Small intestine (tissue), 7 donors: ENCODE data around the gene POLA1. TPM values are rescaled to one million over a fixed set of nuclear protein-coding genes. Genes with fewer than 3 reads are reported as not detected.

Source experiments
- DNase-seq, 2 donors: peaks; one replicate each; pipeline versions ENCODE4 v3.0.0 to v3.0.0-alpha.2; 2013
- FAIRE-seq: peaks from 2 replicates; lab custom pipeline; 2012; peaks lifted over from hg19 to GRCh38; lab: Jason Lieb, UNC
- H3K27ac ChIP-seq, 3 donors: one replicate each; pipeline ENCODE4 v1.5.1; 2013; ENCODE audit warnings: low read length in 2 of 3, mild to moderate bottlenecking in 2 of 3, control low read depth in 1 of 3, inconsistent platforms in 1 of 3, low read depth in 1 of 3, moderate library complexity in 1 of 3
- H3K27me3 ChIP-seq, 3 donors: one replicate each; pipeline ENCODE4 v1.6.1; 2013; ENCODE audit warnings: low read length in 3 of 3, inconsistent platforms in 1 of 3; ENCODE audit not compliant: control insufficient read depth in 3 of 3, insufficient read depth in 3 of 3
- H3K36me3 ChIP-seq, 3 donors: one replicate each; pipeline ENCODE4 v1.6.1; 2013; ENCODE audit warnings: low read length in 3 of 3, inconsistent platforms in 1 of 3, low read depth in 1 of 3, mild to moderate bottlenecking in 1 of 3, moderate library complexity in 1 of 3; ENCODE audit not compliant: control insufficient read depth in 3 of 3, insufficient read depth in 2 of 3
- H3K4me1 ChIP-seq, 3 donors: one replicate each; pipeline ENCODE4 v1.6.1; 2013; ENCODE audit warnings: low read length in 2 of 3, inconsistent platforms in 1 of 3, low read depth in 1 of 3, mild to moderate bottlenecking in 1 of 3, moderate library complexity in 1 of 3; ENCODE audit not compliant: control insufficient read depth in 3 of 3, insufficient read depth in 2 of 3
- H3K4me3 ChIP-seq, 3 donors: one replicate each; pipeline ENCODE4 v1.5.1; 2013; ENCODE audit warnings: low read length in 3 of 3, control low read depth in 1 of 3, inconsistent platforms in 1 of 3, low read depth in 1 of 3, mild to moderate bottlenecking in 1 of 3, moderate library complexity in 1 of 3
- H3K9me3 ChIP-seq, 2 donors: one replicate each; pipeline ENCODE4 v1.6.1; 2013; ENCODE audit warnings: low read depth in 1 of 2, low read length in 1 of 2; ENCODE audit not compliant: control insufficient read depth in 2 of 2, insufficient read depth in 1 of 2
- WGBS, 3 donors: extraction: QIAGEN DNeasy Blood & Tissue Kit; methylation state at CpG; one replicate each; pipeline ENCODE4 v1.1.7; 2013; 5-methylcytosine and 5-hydroxymethylcytosine counted together
- polyA plus RNA-seq, 4 donors: library from polyadenylated mRNA; stranded (reverse) in 3 of 4; unstranded in 1 of 4; fragments of 200-250 nt in 3 of 4; fragments of 120-200 nt in 1 of 4; gene quantifications; one replicate each; pipeline versions ENCODE4 v1.2.1 to v1.2.3, GENCODE V29; 2013
- donor health status: healthy with polysubstance abuse.
- donor health status: control.
- donor health status: control.
- donor health status: Bipolar disorder and iron deficiency.
- donor health status: healthy.

POLA1 gene
- polyA plus RNA-seq, 4 donors, result 2.2 to 10.8 (median 4.7) TPM

DNA sequence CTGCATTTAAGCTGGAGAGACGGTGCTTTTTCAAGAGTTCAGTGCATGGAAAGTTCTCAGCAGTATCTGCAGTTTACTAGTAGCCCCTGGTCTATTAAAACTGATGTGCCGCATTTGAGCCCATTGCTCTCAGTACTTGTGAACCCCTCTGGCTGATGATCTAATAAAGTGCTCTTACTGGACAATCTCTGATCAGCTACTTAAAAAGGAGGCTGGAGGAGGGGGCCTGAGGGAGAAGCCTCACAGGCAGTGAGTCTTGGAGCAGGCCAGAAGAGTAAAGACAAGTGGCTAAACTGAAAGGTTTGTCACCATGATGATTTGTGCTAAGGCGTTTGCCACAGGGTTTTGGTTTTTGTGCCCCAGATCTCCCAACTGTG, 183.6 kb downstream of the POLA1 start:
- WGBS, 3 donors, result 72 to 92% (median 91%) methylated on average over 3 of the region's 3 CpGs
- H3K27ac ChIP-seq, result no peak overlapping the region

GRCh38 chrX:24877854-24878650, 184.3 kb downstream of the POLA1 start:
- Histone ChIP-seq H3K4me3 (no peak overlapping the region), H3K4me1 (no peaks in the 10 kb centered on the region), H3K9me3 (no peaks in the 10 kb centered on the region), H3K27ac (peak overlapping the region in 1 of 3 donors; percentile 32), H3K27me3 (no peaks in the 10 kb centered on the region), H3K36me3 (no peaks in the 10 kb centered on the region)
- FAIRE-seq (no peak), DNase-seq (peak; percentile 9 to 63)
- WGBS, 3 donors, result 26 to 58% (median 40%) methylated on average over 4 of the region's 4 CpGs

More for the DNA sequence above, 183.6 kb downstream of the POLA1 start:
- H3K27me3 ChIP-seq, result no peaks in the 10 kb centered on the region
- H3K9me3 ChIP-seq, result no peaks in the 10 kb centered on the region
- DNase-seq (no peak), FAIRE-seq (no peak)
- no peaks in the 10 kb centered on the region for H3K36me3 ChIP-seq
- no peaks in the 10 kb centered on the region for H3K4me1 ChIP-seq
- no peak overlapping the region for H3K4me3 ChIP-seq

- Histone ChIP-seq H3K4me3 (no peak overlapping the region), H3K4me1 (no peaks in the 10 kb centered on the region), H3K9me3 (no peaks in the 10 kb centered on the region), H3K27ac (no peak overlapping the region), H3K27me3 (no peaks in the 10 kb centered on the region), H3K36me3 (no peaks in the 10 kb centered on the region)
- FAIRE-seq (no peak), DNase-seq (no peak)
- WGBS, 3 donors, result 74 to 94% (median 89%) methylated on average over 2 of the region's 2 CpGs
Observed at GRCh38 chrX:24879679-24880078, 186.0 kb downstream of the POLA1 start.

DNA sequence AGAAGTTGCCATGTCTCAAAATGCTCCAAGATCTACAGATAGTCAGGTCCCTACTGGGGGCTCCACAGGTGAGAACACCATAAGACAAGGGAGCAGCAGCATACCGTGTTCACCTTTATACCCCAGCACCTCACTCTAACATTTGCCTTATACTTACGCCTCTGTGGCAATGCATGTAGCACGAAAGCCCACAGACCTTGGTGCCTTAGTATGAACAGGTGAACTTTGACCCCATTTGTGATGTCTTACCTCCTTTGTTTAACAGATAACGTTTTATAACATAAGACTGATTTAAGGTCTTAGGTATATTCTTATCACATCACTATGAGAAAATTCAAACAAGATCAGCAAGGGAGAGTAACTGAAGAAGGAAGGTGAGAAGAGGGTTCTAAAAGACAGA, 193.2 kb downstream of the POLA1 start:
- DNase-seq, result peak; percentile 53 to 54
- WGBS, 3 donors, result 28 to 58% (median 38%) methylated on average over 4 of the region's 4 CpGs
- no peak for FAIRE-seq
- H3K4me1 ChIP-seq, result peaks cover 0 to 4% (median 0%) of the 10 kb centered on the region in 3 donors
- H3K36me3 ChIP-seq, result no peaks in the 10 kb centered on the region
- no peaks in the 10 kb centered on the region for H3K27me3 ChIP-seq
- no peaks in the 10 kb centered on the region for H3K9me3 ChIP-seq
- no peak overlapping the region for H3K4me3 ChIP-seq
- H3K27ac ChIP-seq, result no peak overlapping the region

- Histone ChIP-seq H3K27me3 (no peaks in the 10 kb centered on the region), H3K27ac (no peak overlapping the region), H3K9me3 (no peaks in the 10 kb centered on the region), H3K36me3 (no peaks in the 10 kb centered on the region), H3K4me3 (no peak overlapping the region), H3K4me1 (peaks cover 0 to 4% (median 0%) of the 10 kb centered on the region in 3 donors)
- peak; percentile 64 for FAIRE-seq
- 14 to 53% (median 18%) methylated on average over 2 of the region's 2 CpGs for WGBS, 3 donors
- peak; percentile 25 to 43 for DNase-seq
Observed at GRCh38 chrX:24890677-24891076, 197.0 kb downstream of the POLA1 start.

DNA sequence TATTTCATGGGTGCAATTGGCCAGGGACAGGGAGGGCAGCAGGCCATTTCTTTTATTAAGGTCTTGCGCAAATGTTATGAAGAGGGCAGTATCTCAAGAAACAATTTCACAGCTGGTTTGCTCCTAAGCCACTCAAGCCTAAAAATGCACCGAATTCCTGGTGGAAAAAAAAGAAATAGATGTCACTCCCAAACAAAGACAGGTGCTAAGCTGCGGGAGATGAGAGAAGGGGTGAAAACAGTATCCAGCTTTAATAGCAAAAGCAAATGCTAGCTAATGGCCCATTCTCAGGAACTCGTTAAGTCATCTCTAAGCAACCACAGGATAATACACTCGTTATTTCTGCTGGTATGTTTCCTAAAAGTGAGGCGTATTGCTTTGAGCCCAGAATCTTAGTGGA, 205.7 kb downstream of the POLA1 start:
- 61 to 90% (median 66%) methylated on average over 6 of the region's 6 CpGs for WGBS, 3 donors
- H3K27ac ChIP-seq, result no peak overlapping the region
- H3K27me3 ChIP-seq, result no peaks in the 10 kb centered on the region
- H3K36me3 ChIP-seq, result no peaks in the 10 kb centered on the region
- H3K4me3 ChIP-seq, result no peak overlapping the region
- DNase-seq (no peak), FAIRE-seq (no peak)
- H3K4me1 ChIP-seq, result no peaks in the 10 kb centered on the region
- no peaks in the 10 kb centered on the region for H3K9me3 ChIP-seq

DNA sequence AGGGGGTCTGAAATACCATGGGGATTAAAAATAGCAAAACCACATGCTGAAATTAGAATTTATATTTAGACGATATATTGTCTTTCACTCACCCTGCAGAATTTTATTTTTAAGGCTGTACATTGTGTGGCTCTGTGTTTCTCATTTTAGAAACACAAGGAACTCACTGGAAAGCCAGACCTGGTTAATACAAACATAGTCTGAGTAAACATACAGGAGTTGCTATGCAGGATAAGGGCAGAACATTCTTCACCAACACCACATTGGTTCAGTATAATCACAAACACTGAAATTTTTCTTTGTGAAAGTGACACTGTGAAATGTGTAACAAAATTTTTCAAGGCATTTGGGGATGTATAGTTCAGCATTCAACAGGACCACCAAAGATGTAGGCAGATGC, 206.5 kb downstream of the POLA1 start:
- 78 to 93% (median 84%) methylated on average over 1 of the region's 1 CpG for WGBS, 3 donors
- Histone ChIP-seq H3K9me3 (no peaks in the 10 kb centered on the region), H3K4me1 (no peaks in the 10 kb centered on the region), H3K27me3 (no peaks in the 10 kb centered on the region), H3K36me3 (no peaks in the 10 kb centered on the region), H3K27ac (no peak overlapping the region), H3K4me3 (no peak overlapping the region)
- FAIRE-seq (no peak), DNase-seq (no peak)

- Histone ChIP-seq H3K36me3 (no peaks in the 10 kb centered on the region), H3K4me1 (no peaks in the 10 kb centered on the region), H3K9me3 (no peaks in the 10 kb centered on the region), H3K4me3 (no peak overlapping the region), H3K27me3 (no peaks in the 10 kb centered on the region), H3K27ac (no peak overlapping the region)
- no peak for DNase-seq
- FAIRE-seq, result no peak
- 78 to 92% (median 85%) methylated on average over 5 of the region's 5 CpGs for WGBS, 3 donors
Observed at GRCh38 chrX:24902806-24903205, 209.1 kb downstream of the POLA1 start.

GRCh38 chrX:24918715-24919114, 225.0 kb downstream of the POLA1 start:
- WGBS, 3 donors, result 77 to 94% (median 83%) methylated on average over 3 of the region's 3 CpGs
- no peaks in the 10 kb centered on the region for H3K9me3 ChIP-seq
- no peaks in the 10 kb centered on the region for H3K36me3 ChIP-seq
- H3K27me3 ChIP-seq, result no peaks in the 10 kb centered on the region
- H3K4me3 ChIP-seq, result no peak overlapping the region
- no peak for DNase-seq
- H3K27ac ChIP-seq, result no peak overlapping the region
- H3K4me1 ChIP-seq, result no peaks in the 10 kb centered on the region
- no peak for FAIRE-seq
